Dermis microvascular lymphatic vessel endothelial cell (primary cell): Measurements from ENCODE around the gene VAV2. TPM values are rescaled to one million over a fixed set of nuclear protein-coding genes. Genes with fewer than 3 reads are reported as not detected.
"Not testable (repeated sequence)": the region's sequence is repeated elsewhere in the genome, so short reads cannot be mapped to it uniquely, and the experiment has no call there.

Source experiments
- DNase-seq, 2 donors: peaks; one replicate each; pipeline versions ENCODE4 v3.0.0 to v3.0.0-alpha.2; 2010; ENCODE audit warnings: low read depth in 2 of 2
- total RNA-seq: library from RNA; depleted of rRNA; stranded (reverse); fragments of >200 nt; gene quantifications from 2 replicates; pipeline ENCODE4 v1.2.1, GENCODE V29; 2014

Gene VAV2
- total RNA-seq, 1 donor from 2014 or later, result 15.0 TPM

GRCh38 chr9:133754688-133755227 lies 237.4 kb downstream of the VAV2 start:
- no peak for DNase-seq

- no peak for DNase-seq
These were observed 237.9 kb downstream of the VAV2 start for GRCh38 chr9:133754187-133754586.

- no peak for DNase-seq
These were observed 239.2 kb downstream of the VAV2 start for GRCh38 chr9:133752739-133753446.

GRCh38 chr9:133750982-133751649 lies 241.0 kb downstream of the VAV2 start:
- DNase-seq, result no peak

- no peak for DNase-seq
These were observed 244.8 kb downstream of the VAV2 start for GRCh38 chr9:133747309-133747708.

GRCh38 chr9:133744528-133744927 lies 247.6 kb downstream of the VAV2 start:
- not testable (repeated sequence) for DNase-seq

- peak; percentile 24 to 71 for DNase-seq
These were observed 249.2 kb downstream of the VAV2 start for GRCh38 chr9:133742849-133743444.

GRCh38 chr9:133742251-133742650 lies 249.9 kb downstream of the VAV2 start:
- DNase-seq, result no peak

- DNase-seq, result no peak
These were observed 250.4 kb downstream of the VAV2 start for GRCh38 chr9:133741716-133742115.

GRCh38 chr9:133740911-133741310 lies 251.2 kb downstream of the VAV2 start:
- DNase-seq, result no peak

- no peak for DNase-seq
These were observed 252.5 kb downstream of the VAV2 start for GRCh38 chr9:133739408-133740280.

GRCh38 chr9:133738640-133739225 lies 253.4 kb downstream of the VAV2 start:
- DNase-seq, result no peak

- DNase-seq, result peak in 1 of 2 donors; percentile 23
These were observed 254.1 kb downstream of the VAV2 start, which contains the start of gene SARDH for GRCh38 chr9:133737774-133738639. SARDH (minus strand) TSS chr9:133738352; CDS start chr9:133734173, 4,179 bp downstream.

- DNase-seq, result no peak
These were observed 254.9 kb downstream of the VAV2 start for GRCh38 chr9:133737071-133737773.

- no peak for DNase-seq
These were observed 256.2 kb downstream of the VAV2 start for GRCh38 chr9:133735931-133736330.

- DNase-seq, result no peak
These were observed 256.7 kb downstream of the VAV2 start for GRCh38 chr9:133735415-133735775.

- no peak for DNase-seq
These were observed 257.3 kb downstream of the VAV2 start for GRCh38 chr9:133734590-133735414.

- no peak for DNase-seq
These were observed 258.2 kb downstream of the VAV2 start for GRCh38 chr9:133733796-133734533.
